Astrocyte (in vitro differentiated cells and primary cell): ENCODE data around the gene VSIG2. TPM values are rescaled to one million over a fixed set of nuclear protein-coding genes. Genes with fewer than 3 reads are reported as not detected.

ENCODE experiments used
- DNase-seq: peaks from one replicate; pipeline ENCODE4 v3.0.0-alpha.2; 2010; ENCODE audit warnings: low read depth
- FAIRE-seq: peaks from 2 replicates; lab custom pipeline; 2011; peaks lifted over from hg19 to GRCh38; lab: Jason Lieb, UNC
- H2AFZ ChIP-seq: 2 replicates; pipeline ENCODE4 v1.6.0; 2012; ENCODE audit warnings: low read depth, low read length, inconsistent platforms
- H3K27ac ChIP-seq: 2 replicates; pipeline ENCODE4 v1.5.1; 2011; ENCODE audit warnings: low read depth, low read length, inconsistent platforms
- H3K27me3 ChIP-seq: 2 replicates; pipeline ENCODE4 v1.6.0; 2011; ENCODE audit warnings: low read length, inconsistent platforms; ENCODE audit not compliant: insufficient read depth
- H3K36me3 ChIP-seq: 2 replicates; pipeline ENCODE4 v1.5.1; 2011; ENCODE audit warnings: low read length, inconsistent platforms; ENCODE audit not compliant: insufficient read depth
- H3K4me1 ChIP-seq: 2 replicates; pipeline ENCODE4 v1.5.1; 2011; ENCODE audit warnings: low read length, inconsistent platforms; ENCODE audit not compliant: insufficient read depth
- H3K4me2 ChIP-seq: 2 replicates; pipeline ENCODE4 v1.6.0; 2012; ENCODE audit warnings: low read length, inconsistent platforms
- H3K4me3 ChIP-seq: 2 replicates; pipeline ENCODE4 v1.5.1; 2011; ENCODE audit warnings: low read depth, mild to moderate bottlenecking, low read length, inconsistent platforms; ENCODE audit not compliant: insufficient read depth
- H3K79me2 ChIP-seq: 2 replicates; pipeline ENCODE4 v1.6.0; 2012; ENCODE audit warnings: mild to moderate bottlenecking, low read length, inconsistent platforms; ENCODE audit not compliant: insufficient read depth
- H3K9ac ChIP-seq: 2 replicates; pipeline ENCODE4 v1.6.0; 2012; ENCODE audit warnings: mild to moderate bottlenecking, low read length, inconsistent platforms
- H3K9me3 ChIP-seq: 2 replicates; pipeline ENCODE4 v1.5.1; 2012; ENCODE audit warnings: low read depth, mild to moderate bottlenecking, low read length, inconsistent platforms; ENCODE audit not compliant: insufficient read depth
- H4K20me1 ChIP-seq: 2 replicates; pipeline ENCODE4 v1.6.0; 2012; ENCODE audit warnings: low read length, inconsistent platforms; ENCODE audit not compliant: insufficient read depth
- H3K27ac Mint-ChIP-seq: one replicate; pipeline ENCODE4 v1.8.0; 2021; ENCODE audit warnings: mild to moderate bottlenecking, mixed read lengths; ENCODE audit not compliant: unreplicated experiment
- H3K27me3 Mint-ChIP-seq: one replicate; pipeline ENCODE4 v1.8.0; 2021; ENCODE audit warnings: low read depth, mixed read lengths; ENCODE audit not compliant: unreplicated experiment
- H3K36me3 Mint-ChIP-seq: one replicate; pipeline ENCODE4 v1.8.0; 2021; ENCODE audit warnings: low read depth, mixed read lengths; ENCODE audit not compliant: unreplicated experiment
- H3K4me1 Mint-ChIP-seq: one replicate; pipeline ENCODE4 v1.8.0; 2021; ENCODE audit warnings: low read depth, mixed read lengths; ENCODE audit not compliant: unreplicated experiment
- H3K4me3 Mint-ChIP-seq: one replicate; pipeline ENCODE4 v1.8.0; 2021; ENCODE audit warnings: mild to moderate bottlenecking, moderate library complexity, mixed read lengths; ENCODE audit not compliant: unreplicated experiment
- H3K9me3 Mint-ChIP-seq: one replicate; pipeline ENCODE4 v1.8.0; 2021; ENCODE audit warnings: mild to moderate bottlenecking, mixed read lengths; ENCODE audit not compliant: unreplicated experiment
- EZH2 ChIP-seq: IDR thresholded peaks from 2 replicates; pipeline ENCODE4 v1.6.1; 2012; ENCODE audit warnings: mild to moderate bottlenecking, low read length, inconsistent platforms; ENCODE audit not compliant: insufficient read depth
- total RNA-seq: library from RNA; stranded (reverse); gene quantifications from 2 replicates; pipeline ENCODE4 v1.2.1, GENCODE V29; 2021
- TF ChIP-seq, protein P1 (sequence below): IDR thresholded peaks from 2 replicates; pipeline ENCODE4 v1.5.1; 2011; ENCODE audit warnings: low read depth, mild to moderate bottlenecking, inconsistent platforms, low read length, moderate library complexity; ENCODE audit not compliant: insufficient read depth

Gene VSIG2
- total RNA-seq, 1 donor from 2014 or later, result 0.18 TPM

GRCh38 chr11:124800226-124800929 lies 48.3 kb upstream of the VSIG2 start, which contains the start of gene MSANTD2:
Gene MSANTD2 (minus strand): TSS chr11:124800406. CDS start chr11:124800380, 26 bp downstream.
- Histone ChIP-seq H3K4me3 (peak within 1 kb of the TSS; percentile 86), H3K4me2 (peak within 1 kb of the TSS; percentile 96), H3K36me3 (no peaks in the 10 kb centered on the region), H4K20me1 (peaks cover 36% of the 10 kb centered on the region), H3K27me3 (no peaks in the 10 kb centered on the region), H3K9ac (peak within 1 kb of the TSS; percentile 92), H3K79me2 (peaks cover 49% of the 10 kb centered on the region), H2AFZ (peak within 1 kb of the TSS; percentile 85), H3K9me3 (no peaks in the 10 kb centered on the region), H3K27ac (peak within 1 kb of the TSS; percentile 92), H3K4me1 (peaks cover 14% of the 10 kb centered on the region)
- peak; percentile 69 for DNase-seq
- Mint-ChIP-seq H3K4me1 (peaks cover 18% of the 10 kb centered on the region), H3K4me3 (peak within 1 kb of the TSS; percentile 89), H3K36me3 (peaks cover 4% of the 10 kb centered on the region), H3K27ac (peak within 1 kb of the TSS; percentile 97), H3K27me3 (no peaks in the 10 kb centered on the region), H3K9me3 (no peaks in the 10 kb centered on the region)
- no peak for FAIRE-seq
- no peak for TF ChIP-seq EZH2
- TF ChIP-seq, protein P1, sequence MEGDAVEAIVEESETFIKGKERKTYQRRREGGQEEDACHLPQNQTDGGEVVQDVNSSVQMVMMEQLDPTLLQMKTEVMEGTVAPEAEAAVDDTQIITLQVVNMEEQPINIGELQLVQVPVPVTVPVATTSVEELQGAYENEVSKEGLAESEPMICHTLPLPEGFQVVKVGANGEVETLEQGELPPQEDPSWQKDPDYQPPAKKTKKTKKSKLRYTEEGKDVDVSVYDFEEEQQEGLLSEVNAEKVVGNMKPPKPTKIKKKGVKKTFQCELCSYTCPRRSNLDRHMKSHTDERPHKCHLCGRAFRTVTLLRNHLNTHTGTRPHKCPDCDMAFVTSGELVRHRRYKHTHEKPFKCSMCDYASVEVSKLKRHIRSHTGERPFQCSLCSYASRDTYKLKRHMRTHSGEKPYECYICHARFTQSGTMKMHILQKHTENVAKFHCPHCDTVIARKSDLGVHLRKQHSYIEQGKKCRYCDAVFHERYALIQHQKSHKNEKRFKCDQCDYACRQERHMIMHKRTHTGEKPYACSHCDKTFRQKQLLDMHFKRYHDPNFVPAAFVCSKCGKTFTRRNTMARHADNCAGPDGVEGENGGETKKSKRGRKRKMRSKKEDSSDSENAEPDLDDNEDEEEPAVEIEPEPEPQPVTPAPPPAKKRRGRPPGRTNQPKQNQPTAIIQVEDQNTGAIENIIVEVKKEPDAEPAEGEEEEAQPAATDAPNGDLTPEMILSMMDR, result no peak

GRCh38 chr11:124799348-124800225 lies 47.5 kb upstream of the VSIG2 start:
- peaks cover 44% of the 10 kb centered on the region for H4K20me1 ChIP-seq
- Mint-ChIP-seq H3K27ac (peak overlapping the region; percentile 83), H3K27me3 (no peaks in the 10 kb centered on the region), H3K4me1 (peaks cover 18% of the 10 kb centered on the region), H3K36me3 (peaks cover 4% of the 10 kb centered on the region), H3K9me3 (no peaks in the 10 kb centered on the region), H3K4me3 (peak overlapping the region; percentile 86)
- no peaks in the 10 kb centered on the region for H3K9me3 ChIP-seq
- TF ChIP-seq, protein P1, result no peak
- no peak for TF ChIP-seq EZH2
- peak overlapping the region; percentile 85 for H2AFZ ChIP-seq
- DNase-seq (peak; percentile 8), FAIRE-seq (no peak)
- no peaks in the 10 kb centered on the region for H3K27me3 ChIP-seq
- peak overlapping the region; percentile 86 for H3K4me3 ChIP-seq
- peak overlapping the region; percentile 92 for H3K27ac ChIP-seq
- peak overlapping the region; percentile 96 for H3K4me2 ChIP-seq
- peak overlapping the region; percentile 92 for H3K9ac ChIP-seq
- H3K4me1 ChIP-seq, result peaks cover 14% of the 10 kb centered on the region
- peaks cover 57% of the 10 kb centered on the region for H3K79me2 ChIP-seq
- no peaks in the 10 kb centered on the region for H3K36me3 ChIP-seq
